Sigmoid colon (tissue), 7 donors: ENCODE measurements around the gene TCFL5. TPM values are rescaled to one million over a fixed set of nuclear protein-coding genes. Genes with fewer than 3 reads are reported as not detected.
A peak's percentile ranks its signal among the peaks of the same experiment; 100 is the strongest.

Experiments
- DNase-seq: peaks from one replicate; pipeline ENCODE4 v3.0.0-alpha.2; 2019
- H3K27ac ChIP-seq, 4 donors: fragments of 200-600 bp; sonication (generic); one replicate each; pipeline ENCODE4 v1.5.1; 2016 to 2019; ENCODE audit warnings: mild to moderate bottlenecking in 1 of 4
- H3K27me3 ChIP-seq, 3 donors: fragments of 200-600 bp; sonication (generic); one replicate each; pipeline ENCODE4 v1.5.1; 2019; ENCODE audit warnings: mild to moderate bottlenecking in 1 of 3
- H3K36me3 ChIP-seq, 4 donors: fragments of 200-600 bp; sonication (generic); one replicate each; pipeline ENCODE4 v1.5.1; 2016 to 2019
- H3K4me1 ChIP-seq, 4 donors: fragments of 200-600 bp; sonication (generic); one replicate each; pipeline ENCODE4 v1.5.1; 2017 to 2019
- H3K4me3 ChIP-seq, 4 donors: fragments of 200-600 bp; sonication (generic); one replicate each; pipeline ENCODE4 v1.5.1; 2017 to 2019; ENCODE audit warnings: mild to moderate bottlenecking in 2 of 4, moderate library complexity in 1 of 4
- H3K9me3 ChIP-seq, 4 donors: fragments of 200-600 bp in 3 of 4; sonication (generic) in 3 of 4; one replicate each; pipeline versions ENCODE4 v1.5.1 to v1.6.1; 2013 to 2019
- EP300 ChIP-seq, 4 donors: sonication (generic); formaldehyde crosslinking; IDR thresholded peaks; one replicate each; pipeline ENCODE4 v1.6.1; 2017; ENCODE audit warnings: antibody characterized with exemption in 4 of 4
- POLR2A ChIP-seq, 2 donors: fragments of 450-650 bp; IDR thresholded peaks; one replicate each; pipeline ENCODE4 v1.6.1; 2016; ENCODE audit warnings: antibody characterized with exemption in 2 of 2, mild to moderate bottlenecking in 2 of 2, moderate library complexity in 2 of 2
- POLR2AphosphoS5 ChIP-seq, 4 donors: sonication (generic); formaldehyde crosslinking; IDR thresholded peaks; one replicate each; pipeline ENCODE4 v1.6.1; 2017; ENCODE audit warnings: antibody characterized with exemption in 4 of 4
- WGBS, 2 donors: extraction: QIAGEN DNeasy Blood & Tissue Kit; methylation state at CpG; one replicate each; pipeline ENCODE4 v1.1.7; 2013; 5-methylcytosine and 5-hydroxymethylcytosine counted together
- intact Hi-C: fragments of 100-400 bp; cut with DNase I; formaldehyde crosslinking; loops from one replicate; pipeline ENCODE4 v1.15.1; 2023
- polyA plus RNA-seq, 3 donors: library from polyadenylated mRNA; stranded (reverse); fragments of 200-250 nt; gene quantifications; one replicate each; pipeline ENCODE4 v1.2.3, GENCODE V29; 2013
- total RNA-seq, 4 donors: library from RNA; depleted of rRNA; stranded (reverse); fragments of >200 nt; gene quantifications; one replicate each; pipeline ENCODE4 v1.1.0, GENCODE V29; 2016
- TF ChIP-seq, protein P1 (sequence below), 4 experiments: fragments of 450-650 bp in 3 of 4; fragments of 200-600 bp in 1 of 4; IDR thresholded peaks; one replicate each; pipeline ENCODE4 v1.5.1; 2016 to 2019; ENCODE audit warnings: antibody characterized with exemption in 4 of 4, mild to moderate bottlenecking in 3 of 4, moderate library complexity in 2 of 4
- donor health status: healthy with polysubstance abuse.
- donor health status: Bipolar disorder and iron deficiency.
- donor health status: healthy.

TCFL5 gene
- total and polyA plus RNA-seq, 7 donors, result 2.3 to 16.9 (median 8.1) TPM

GRCh38 chr20:62839816-62840215 is 21.8 kb downstream of the TCFL5 start:
- intact Hi-C loops, result no loop called here
- Histone ChIP-seq H3K27ac (no peak overlapping the region), H3K36me3 (no peaks in the 10 kb centered on the region), H3K9me3 (no peaks in the 10 kb centered on the region), H3K4me1 (no peaks in the 10 kb centered on the region), H3K4me3 (no peak overlapping the region), H3K27me3 (peaks cover 0 to 35% (median 21%) of the 10 kb centered on the region in 3 donors)
- WGBS, 2 donors, result 86 to 94% methylated on average over 11 of the region's 11 CpGs
- DNase-seq, result no peak
- TF ChIP-seq POLR2A (IDR thresholded peaks at IDR 0.05), result no peak
- TF ChIP-seq, protein P1, sequence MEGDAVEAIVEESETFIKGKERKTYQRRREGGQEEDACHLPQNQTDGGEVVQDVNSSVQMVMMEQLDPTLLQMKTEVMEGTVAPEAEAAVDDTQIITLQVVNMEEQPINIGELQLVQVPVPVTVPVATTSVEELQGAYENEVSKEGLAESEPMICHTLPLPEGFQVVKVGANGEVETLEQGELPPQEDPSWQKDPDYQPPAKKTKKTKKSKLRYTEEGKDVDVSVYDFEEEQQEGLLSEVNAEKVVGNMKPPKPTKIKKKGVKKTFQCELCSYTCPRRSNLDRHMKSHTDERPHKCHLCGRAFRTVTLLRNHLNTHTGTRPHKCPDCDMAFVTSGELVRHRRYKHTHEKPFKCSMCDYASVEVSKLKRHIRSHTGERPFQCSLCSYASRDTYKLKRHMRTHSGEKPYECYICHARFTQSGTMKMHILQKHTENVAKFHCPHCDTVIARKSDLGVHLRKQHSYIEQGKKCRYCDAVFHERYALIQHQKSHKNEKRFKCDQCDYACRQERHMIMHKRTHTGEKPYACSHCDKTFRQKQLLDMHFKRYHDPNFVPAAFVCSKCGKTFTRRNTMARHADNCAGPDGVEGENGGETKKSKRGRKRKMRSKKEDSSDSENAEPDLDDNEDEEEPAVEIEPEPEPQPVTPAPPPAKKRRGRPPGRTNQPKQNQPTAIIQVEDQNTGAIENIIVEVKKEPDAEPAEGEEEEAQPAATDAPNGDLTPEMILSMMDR (IDR thresholded peaks at IDR 0.05), result no peak
- TF ChIP-seq POLR2AphosphoS5 (IDR thresholded peaks at IDR 0.05), result no peak
- no peak for TF ChIP-seq EP300 (IDR thresholded peaks at IDR 0.05)

- no peak overlapping the region for H3K4me3 ChIP-seq
- 91 to 94% methylated on average over 8 of the region's 8 CpGs for WGBS, 2 donors
- intact Hi-C loops, result no loop called here
- peaks cover 0 to 35% (median 21%) of the 10 kb centered on the region in 3 donors for H3K27me3 ChIP-seq
- H3K36me3 ChIP-seq, result no peaks in the 10 kb centered on the region
- no peak for DNase-seq
- H3K4me1 ChIP-seq, result no peaks in the 10 kb centered on the region
- no peaks in the 10 kb centered on the region for H3K9me3 ChIP-seq
- H3K27ac ChIP-seq, result no peak overlapping the region
- TF ChIP-seq POLR2A (IDR thresholded peaks at IDR 0.05) (no peak), EP300 (IDR thresholded peaks at IDR 0.05) (no peak), POLR2AphosphoS5 (IDR thresholded peaks at IDR 0.05) (no peak)
- TF ChIP-seq, protein P1 (IDR thresholded peaks at IDR 0.05), result no peak
These were observed 22.4 kb downstream of the TCFL5 start for GRCh38 chr20:62839261-62839660.

- peak; percentile 69 for DNase-seq
- H3K9me3 ChIP-seq, result no peaks in the 10 kb centered on the region
- whole genome bisulfite sequencing, 2 donors, result 17 to 54% methylated on average over 27 of the region's 27 CpGs
- H3K27me3 ChIP-seq, result peaks cover 0 to 35% (median 21%) of the 10 kb centered on the region in 3 donors
- H3K27ac ChIP-seq, result no peak overlapping the region
- no peaks in the 10 kb centered on the region for H3K36me3 ChIP-seq
- intact Hi-C loops, result no loop called here
- TF ChIP-seq, protein P1 (IDR thresholded peaks at IDR 0.05), result no peak
- TF ChIP-seq POLR2AphosphoS5 (IDR thresholded peaks at IDR 0.05) (no peak), EP300 (IDR thresholded peaks at IDR 0.05) (no peak), POLR2A (IDR thresholded peaks at IDR 0.05) (no peak)
- no peaks in the 10 kb centered on the region for H3K4me1 ChIP-seq
- H3K4me3 ChIP-seq, result no peak overlapping the region
These were observed 23.3 kb downstream of the TCFL5 start for GRCh38 chr20:62838128-62838891.

DNA sequence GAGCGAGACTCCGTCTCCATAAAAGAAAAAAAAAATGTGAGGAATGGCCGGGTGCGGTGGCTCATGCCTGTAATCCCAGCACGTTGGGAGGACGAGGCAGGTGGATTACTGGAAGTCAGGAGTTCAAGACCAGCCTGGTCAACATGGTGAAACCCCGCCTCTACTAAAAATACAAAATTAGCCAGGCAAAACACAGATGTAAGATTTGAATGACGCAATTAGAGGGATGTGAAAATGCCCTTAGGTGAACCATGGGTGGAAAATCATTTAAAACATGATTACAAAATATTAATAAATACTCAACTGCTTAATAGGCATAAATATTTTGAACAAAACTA is 23.9 kb downstream of the TCFL5 start:
- intact Hi-C loops, result no loop called here
- DNase-seq, result no peak
- no peak for TF ChIP-seq EP300 (IDR thresholded peaks at IDR 0.05)
- H3K36me3 ChIP-seq, result no peaks in the 10 kb centered on the region
- WGBS, 2 donors, result 23 to 58% methylated on average over 8 of the region's 8 CpGs
- no peaks in the 10 kb centered on the region for H3K9me3 ChIP-seq
- no peak overlapping the region for H3K27ac ChIP-seq
- H3K27me3 ChIP-seq, result peaks cover 0 to 35% (median 21%) of the 10 kb centered on the region in 3 donors
- no peak overlapping the region for H3K4me3 ChIP-seq
- peaks cover 0 to 4% (median 2%) of the 10 kb centered on the region in 4 donors for H3K4me1 ChIP-seq

DNA sequence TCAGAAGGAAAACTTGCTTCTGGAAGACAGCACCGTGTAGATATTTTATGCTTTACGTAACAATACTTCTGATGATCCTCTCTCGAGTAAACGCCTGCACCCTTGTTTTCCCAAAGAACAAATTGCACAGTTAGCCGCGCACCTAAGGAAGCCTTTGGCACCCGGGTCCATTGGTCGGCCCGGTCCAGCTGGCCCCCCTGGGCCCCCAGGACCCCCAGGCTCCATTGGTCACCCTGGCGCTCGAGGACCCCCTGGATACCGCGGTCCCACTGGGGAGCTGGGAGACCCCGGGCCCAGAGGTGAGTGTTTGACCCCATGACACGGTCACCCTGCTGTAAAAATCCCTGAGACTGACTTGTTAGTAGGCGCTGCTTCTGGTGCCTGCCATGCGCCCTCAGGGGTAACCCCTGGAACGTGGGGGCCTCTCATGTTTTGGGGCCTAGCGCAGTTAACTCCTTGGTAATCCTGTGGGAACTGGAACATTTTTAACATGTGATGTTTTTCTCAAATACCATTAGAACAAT is 24.6 kb downstream of the TCFL5 start:
- Histone ChIP-seq H3K4me3 (no peak overlapping the region), H3K27me3 (peaks cover 0 to 35% (median 21%) of the 10 kb centered on the region in 3 donors), H3K27ac (no peak overlapping the region), H3K4me1 (peaks cover 0 to 12% (median 9%) of the 10 kb centered on the region in 4 donors), H3K36me3 (no peaks in the 10 kb centered on the region), H3K9me3 (no peaks in the 10 kb centered on the region)
- no peak for TF ChIP-seq POLR2A (IDR thresholded peaks at IDR 0.05)
- TF ChIP-seq POLR2AphosphoS5 (IDR thresholded peaks at IDR 0.05), result no peak
- TF ChIP-seq EP300 (IDR thresholded peaks at IDR 0.05), result no peak
- TF ChIP-seq, protein P1 (IDR thresholded peaks at IDR 0.05), result no peak
- intact Hi-C loops, result no loop called here
- 83 to 91% methylated on average over 19 of the region's 19 CpGs for WGBS, 2 donors
- no peak for DNase-seq
